DOHH2 (cell line): Measurements from ENCODE around the gene DCTN3.

Source experiments
- CTCF ChIP-seq: fragments of 200-600 bp; sonication (generic); IDR thresholded peaks from one replicate; pipeline ENCODE4 v1.5.1; 2014; ENCODE audit warnings: antibody characterized with exemption, mild to moderate bottlenecking, low read depth, low read length; ENCODE audit not compliant: poor library complexity, severe bottlenecking
- EZH2phosphoT487 ChIP-seq: fragments of 200-600 bp; sonication (generic); IDR thresholded peaks from 2 replicates; pipeline ENCODE4 v1.6.1; 2017; ENCODE audit warnings: borderline replicate concordance, mild to moderate bottlenecking, antibody characterized with exemption, low read length, moderate library complexity, mixed read lengths

GRCh38 chr9:34625186-34625486 lies 4.8 kb upstream of the DCTN3 start:
- TF ChIP-seq CTCF = no peak
- TF ChIP-seq EZH2phosphoT487 = no peak
